ENCODE measurements around the gene PCDHGC4.

The PCDHGC4 gene

DNA sequence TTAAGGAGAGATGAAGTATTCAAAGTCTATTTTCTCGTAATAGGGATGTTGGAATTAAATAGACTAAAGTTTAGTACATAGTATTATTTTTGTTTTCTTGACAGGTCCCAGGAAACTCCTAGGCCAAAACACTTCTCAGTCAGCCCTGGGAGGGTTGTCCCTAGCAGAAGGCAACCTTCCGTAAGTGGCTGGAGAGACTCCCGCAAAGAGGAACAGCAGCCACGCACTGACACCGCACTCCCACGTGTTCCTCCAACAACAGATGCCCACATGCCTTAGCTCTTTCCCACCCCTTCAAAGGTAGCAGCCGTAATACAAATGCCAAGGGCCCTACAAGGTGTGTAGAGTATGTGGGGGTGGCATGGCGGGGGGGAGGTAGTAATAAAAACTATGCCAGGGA lies 32.5 kb downstream of the PCDHGC4 start:
- no peak overlapping the region for H3K4me3 ChIP-seq (ENCODE audit: low read depth, low read length)
- TF ChIP-seq, protein P1, sequence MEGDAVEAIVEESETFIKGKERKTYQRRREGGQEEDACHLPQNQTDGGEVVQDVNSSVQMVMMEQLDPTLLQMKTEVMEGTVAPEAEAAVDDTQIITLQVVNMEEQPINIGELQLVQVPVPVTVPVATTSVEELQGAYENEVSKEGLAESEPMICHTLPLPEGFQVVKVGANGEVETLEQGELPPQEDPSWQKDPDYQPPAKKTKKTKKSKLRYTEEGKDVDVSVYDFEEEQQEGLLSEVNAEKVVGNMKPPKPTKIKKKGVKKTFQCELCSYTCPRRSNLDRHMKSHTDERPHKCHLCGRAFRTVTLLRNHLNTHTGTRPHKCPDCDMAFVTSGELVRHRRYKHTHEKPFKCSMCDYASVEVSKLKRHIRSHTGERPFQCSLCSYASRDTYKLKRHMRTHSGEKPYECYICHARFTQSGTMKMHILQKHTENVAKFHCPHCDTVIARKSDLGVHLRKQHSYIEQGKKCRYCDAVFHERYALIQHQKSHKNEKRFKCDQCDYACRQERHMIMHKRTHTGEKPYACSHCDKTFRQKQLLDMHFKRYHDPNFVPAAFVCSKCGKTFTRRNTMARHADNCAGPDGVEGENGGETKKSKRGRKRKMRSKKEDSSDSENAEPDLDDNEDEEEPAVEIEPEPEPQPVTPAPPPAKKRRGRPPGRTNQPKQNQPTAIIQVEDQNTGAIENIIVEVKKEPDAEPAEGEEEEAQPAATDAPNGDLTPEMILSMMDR (IDR thresholded peaks at IDR 0.05; ENCODE audit: low read depth, low read length): no peak

DNA sequence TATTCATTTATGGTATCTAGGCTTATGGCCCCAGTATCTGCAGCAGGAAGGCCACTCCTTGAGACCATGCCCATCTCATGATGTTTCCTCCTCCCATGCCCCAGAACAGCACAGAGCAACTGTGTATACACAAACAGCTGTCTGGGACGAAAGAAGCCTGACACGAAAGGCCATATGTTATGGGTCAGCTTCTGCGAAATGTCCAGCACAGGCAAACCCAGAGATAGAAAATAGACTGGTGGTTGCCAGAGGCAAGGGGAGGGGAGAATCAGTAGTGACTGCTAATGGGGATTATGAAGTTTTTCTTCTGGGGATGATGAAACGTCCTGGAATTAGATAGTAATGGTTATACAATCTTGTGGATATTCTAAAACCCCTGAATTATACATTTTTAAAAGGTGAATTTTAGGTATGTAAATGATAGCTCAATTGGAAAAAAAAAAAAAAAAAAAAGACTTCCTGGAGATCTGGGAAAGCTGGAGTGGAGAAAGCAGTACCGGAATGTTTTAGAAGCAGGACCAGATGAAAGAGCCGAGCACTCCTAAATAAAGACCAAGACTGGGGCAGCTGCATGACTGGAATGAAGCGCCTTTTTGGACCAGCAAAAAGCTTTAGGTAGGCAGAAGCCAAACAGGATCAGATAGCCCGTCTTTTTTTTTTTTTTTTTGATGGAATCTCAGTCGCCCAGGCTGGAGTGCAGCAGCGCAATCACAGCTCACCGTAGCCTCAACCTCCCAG lies 33.2 kb downstream of the PCDHGC4 start:
- TF ChIP-seq, protein P1 (IDR thresholded peaks at IDR 0.05; ENCODE audit: low read depth, low read length): no peak
- H3K4me3 ChIP-seq (ENCODE audit: low read depth, low read length): no peak overlapping the region

DNA sequence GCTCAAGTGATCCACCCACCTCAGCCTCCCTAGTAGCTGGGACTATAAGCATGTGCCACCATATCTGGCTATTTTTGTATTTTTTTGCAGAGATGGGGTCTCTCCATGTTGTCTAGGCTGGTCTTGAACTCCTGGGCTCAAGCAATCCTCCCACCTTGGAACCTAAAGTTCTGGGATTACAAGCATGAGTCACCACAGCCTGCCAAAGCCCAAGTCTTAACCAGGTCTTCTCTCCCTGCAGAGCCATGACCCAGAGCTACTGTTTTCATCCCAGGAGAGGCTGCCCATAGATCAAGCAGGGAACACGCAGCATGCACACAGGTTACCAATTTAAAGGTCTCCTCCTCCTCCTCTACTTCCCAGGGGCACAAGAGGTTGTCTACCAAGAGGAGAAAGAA lies 33.8 kb downstream of the PCDHGC4 start:
- TF ChIP-seq, protein P1 (IDR thresholded peaks at IDR 0.05; ENCODE audit: low read depth, low read length): no peak
- no peak overlapping the region for H3K4me3 ChIP-seq (ENCODE audit: low read depth, low read length)

DNA sequence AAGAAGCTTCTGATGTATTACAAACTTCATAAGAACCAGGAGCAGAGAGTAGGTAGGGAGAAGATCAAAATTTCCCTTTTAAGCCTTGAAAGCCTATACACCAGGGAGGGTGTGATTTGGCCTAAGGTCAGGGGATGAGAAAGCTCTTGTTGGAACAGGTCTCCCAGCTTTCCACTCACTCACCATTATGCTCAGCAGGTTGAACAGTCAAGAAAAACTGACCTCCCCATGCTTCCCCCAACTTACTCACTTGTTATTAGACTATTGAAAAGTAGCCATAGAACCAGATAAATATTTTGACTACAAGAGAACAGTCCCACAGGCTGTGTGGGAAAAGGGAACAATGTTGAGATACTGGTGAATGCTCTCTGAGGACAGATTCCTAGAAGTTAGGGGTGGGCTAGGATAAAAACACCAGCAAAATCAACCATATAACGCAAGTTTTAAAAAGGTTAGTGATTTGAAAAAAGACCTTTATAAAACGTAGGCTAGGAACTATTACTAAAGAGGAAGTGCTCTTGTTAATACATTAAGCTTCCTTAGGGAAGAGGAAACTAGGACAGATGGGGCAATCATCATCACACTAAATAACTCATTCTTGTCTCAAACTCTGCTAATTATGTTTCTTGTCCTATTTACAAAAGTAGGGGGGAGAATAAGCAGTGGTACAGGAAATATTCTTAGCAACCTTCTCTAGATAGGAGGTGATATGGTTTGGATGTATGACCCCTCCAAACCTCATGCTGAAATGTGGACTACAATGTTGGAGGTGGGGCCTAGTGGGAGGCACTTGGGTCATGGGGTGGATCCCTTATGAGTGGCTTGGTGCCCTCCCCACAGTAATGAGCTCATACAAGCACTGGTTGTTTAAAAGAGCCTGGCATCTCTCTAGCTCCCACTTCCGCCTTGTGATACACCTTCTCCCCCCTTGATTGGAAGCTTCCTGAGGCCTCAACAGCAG lies 35.1 kb downstream of the PCDHGC4 start:
- TF ChIP-seq, protein P1 (IDR thresholded peaks at IDR 0.05; ENCODE audit: low read depth, low read length): no peak
- no peak overlapping the region for H3K4me3 ChIP-seq (ENCODE audit: low read depth, low read length)

DNA sequence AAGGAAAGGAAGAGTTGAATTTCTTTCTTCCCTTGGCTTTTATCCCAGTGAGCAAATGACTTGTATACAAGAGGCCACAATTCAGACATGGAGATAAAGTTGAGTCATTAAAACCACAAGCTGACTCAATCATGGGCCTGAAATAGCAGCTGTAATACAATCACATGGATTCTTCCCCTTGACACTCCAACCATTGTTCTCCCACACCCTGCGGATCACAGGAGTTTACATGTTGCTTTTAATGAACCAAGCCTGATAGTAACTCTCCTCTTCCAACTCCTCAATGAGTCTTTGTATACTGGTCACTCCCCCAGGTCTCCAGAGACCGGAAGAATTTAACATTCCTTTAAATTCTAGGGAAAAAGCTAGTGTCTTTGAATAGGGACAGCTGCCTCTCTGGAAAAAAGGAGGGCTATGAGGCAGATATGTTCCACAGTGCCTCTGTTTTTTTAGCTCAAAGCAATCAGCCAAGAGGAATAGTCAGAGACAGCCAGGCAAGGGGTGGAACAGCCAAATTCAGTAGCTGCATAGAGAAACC lies 36.5 kb downstream of the PCDHGC4 start:
- no peak overlapping the region for H3K4me3 ChIP-seq (ENCODE audit: low read depth, low read length)
- TF ChIP-seq, protein P1 (IDR thresholded peaks at IDR 0.05; ENCODE audit: low read depth, low read length): no peak

DNA sequence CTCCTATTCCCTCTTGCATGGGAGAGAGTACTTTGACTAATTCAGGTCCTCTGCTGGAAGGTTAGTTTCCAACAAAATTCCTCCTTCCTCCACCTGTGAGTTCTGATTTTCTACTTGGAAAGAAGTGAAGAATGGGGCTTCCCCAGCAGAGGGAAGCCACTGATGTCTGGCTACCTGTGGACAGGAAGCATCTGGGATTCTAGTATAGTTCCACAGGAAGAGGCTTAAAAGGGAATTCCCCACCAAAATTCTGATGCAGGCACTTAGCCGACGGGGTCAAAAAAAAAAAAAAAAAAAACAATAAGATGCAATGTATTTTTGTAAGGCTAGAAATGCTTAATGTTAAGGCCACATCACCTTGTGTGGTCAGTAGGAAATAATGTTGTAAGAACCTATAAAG lies 37.5 kb downstream of the PCDHGC4 start:
- H3K4me3 ChIP-seq (ENCODE audit: low read depth, low read length): no peak overlapping the region
- TF ChIP-seq, protein P1 (IDR thresholded peaks at IDR 0.05; ENCODE audit: low read depth, low read length): no peak

All from WI38 (cell line).